HL-60 (cell line): ENCODE results near the gene NFIA.

Source experiments
- CTCF ChIP-seq: IDR thresholded peaks from one replicate; pipeline ENCODE4 v1.5.1; 2011; ENCODE audit warnings: low read length, control low read depth, inconsistent platforms; ENCODE audit not compliant: insufficient read depth
- POLR2AphosphoS5 ChIP-seq: IDR thresholded peaks from 2 replicates; pipeline ENCODE4 v1.6.1; 2012; ENCODE audit warnings: low read depth
- REST ChIP-seq: IDR thresholded peaks from 2 replicates; pipeline ENCODE4 v1.6.1; 2012; ENCODE audit warnings: low read depth; ENCODE audit not compliant: insufficient replicate concordance
- SPI1 ChIP-seq: IDR thresholded peaks from 2 replicates; pipeline ENCODE4 v1.6.1; 2012; ENCODE audit warnings: low read depth, mild to moderate bottlenecking, borderline replicate concordance

DNA sequence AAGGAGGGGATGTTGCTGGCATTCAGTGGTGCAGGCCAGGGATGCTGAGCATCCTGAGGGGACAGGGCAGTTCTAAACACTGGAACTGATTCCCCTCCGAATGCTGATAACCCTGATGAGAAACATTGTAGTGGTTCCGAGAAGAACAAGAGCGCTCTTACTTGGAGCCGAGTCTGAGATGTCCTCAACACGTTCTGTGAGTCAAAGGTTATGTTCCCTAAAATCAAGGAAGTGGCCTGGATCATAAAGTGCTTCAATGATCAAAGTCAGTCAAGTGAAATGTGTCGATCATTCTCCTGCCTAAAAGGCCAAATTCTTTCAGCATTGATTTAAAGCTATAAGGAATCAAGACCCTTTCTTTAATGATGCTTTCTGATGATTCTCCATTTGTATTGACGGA is 234.1 kb downstream of the NFIA start:
- TF ChIP-seq POLR2AphosphoS5 (no peak), CTCF (no peak), REST (no peak), SPI1 (no peak)
